HEK293 (cell line): ENCODE results near the gene CTDNEP1.
A peak's percentile ranks its signal among the peaks of the same experiment; 100 is the strongest.

Source experiments
- GLI2 ChIP-seq: fragments of 450-650 bp; formaldehyde crosslinking; IDR thresholded peaks from 2 replicates; pipeline ENCODE4; 2017; ENCODE audit warnings: missing biosample characterization, missing genetic modification characterization, low read depth, borderline replicate concordance
- KLF1 ChIP-seq: fragments of 450-650 bp; formaldehyde crosslinking; IDR thresholded peaks from 2 replicates; pipeline ENCODE4 v1.5.1; 2016; ENCODE audit warnings: missing biosample characterization, missing genetic modification characterization
- KLF8 ChIP-seq: fragments of 450-650 bp; formaldehyde crosslinking; IDR thresholded peaks from 2 replicates; pipeline ENCODE4 v1.5.1; 2016; ENCODE audit warnings: missing biosample characterization, missing genetic modification characterization
- PATZ1 ChIP-seq: fragments of 450-650 bp; formaldehyde crosslinking; IDR thresholded peaks from 2 replicates; pipeline ENCODE4 v1.5.1; 2016; ENCODE audit warnings: missing biosample characterization, missing genetic modification characterization
- YY2 ChIP-seq: fragments of 450-650 bp; formaldehyde crosslinking; IDR thresholded peaks from 2 replicates; pipeline ENCODE4 v1.5.1; 2016; ENCODE audit warnings: missing biosample characterization, missing genetic modification characterization
- ZBTB10 ChIP-seq: fragments of 450-650 bp; formaldehyde crosslinking; IDR thresholded peaks from 2 replicates; pipeline ENCODE4 v1.5.1; 2016; ENCODE audit warnings: missing biosample characterization, missing genetic modification characterization
- ZBTB21 ChIP-seq: fragments of 450-650 bp; formaldehyde crosslinking; IDR thresholded peaks from 2 replicates; pipeline ENCODE4 v1.5.1; 2017; ENCODE audit warnings: missing biosample characterization, missing genetic modification characterization
- ZBTB26 ChIP-seq: fragments of 450-650 bp; formaldehyde crosslinking; optimal IDR thresholded peaks from 2 replicates; pipeline ENCODE3; 2016; ENCODE audit warnings: missing biosample characterization, mild to moderate bottlenecking, missing genetic modification characterization
- ZFP3 ChIP-seq: fragments of 450-650 bp; formaldehyde crosslinking; IDR thresholded peaks from 2 replicates; pipeline ENCODE4 v1.5.1; 2016; ENCODE audit warnings: low read depth, missing biosample characterization, missing genetic modification characterization
- ZNF16 ChIP-seq: fragments of 450-650 bp; formaldehyde crosslinking; IDR thresholded peaks from 2 replicates; pipeline ENCODE4 v1.5.1; 2016; ENCODE audit warnings: low read depth, missing biosample characterization, missing genetic modification characterization
- ZNF175 ChIP-seq: fragments of 450-650 bp; formaldehyde crosslinking; IDR thresholded peaks from 2 replicates; pipeline ENCODE4 v1.5.1; 2016; ENCODE audit warnings: missing biosample characterization, missing genetic modification characterization
- ZNF18 ChIP-seq: fragments of 450-650 bp; formaldehyde crosslinking; IDR thresholded peaks from 2 replicates; pipeline ENCODE4 v1.5.1; 2016; ENCODE audit warnings: missing biosample characterization, missing genetic modification characterization
- ZNF184 ChIP-seq: fragments of 450-650 bp; IDR thresholded peaks from 2 replicates; pipeline ENCODE4 v1.5.1; 2018; ENCODE audit warnings: missing biosample characterization, mild to moderate bottlenecking, missing genetic modification characterization
- ZNF248 ChIP-seq: fragments of 450-650 bp; formaldehyde crosslinking; IDR thresholded peaks from 2 replicates; pipeline ENCODE4 v1.5.1; 2017; ENCODE audit warnings: missing biosample characterization, missing genetic modification characterization
- ZNF280C ChIP-seq: fragments of 450-650 bp; formaldehyde crosslinking; IDR thresholded peaks from 2 replicates; pipeline ENCODE4 v1.5.1; 2016; ENCODE audit warnings: missing biosample characterization, missing genetic modification characterization
- ZNF416 ChIP-seq: fragments of 450-650 bp; formaldehyde crosslinking; IDR thresholded peaks from 2 replicates; pipeline ENCODE4 v1.5.1; 2016; ENCODE audit warnings: missing biosample characterization, missing genetic modification characterization
- ZNF529 ChIP-seq: fragments of 450-650 bp; formaldehyde crosslinking; IDR thresholded peaks from 2 replicates; pipeline ENCODE4 v1.5.1; 2017; ENCODE audit warnings: missing genetic modification characterization, missing biosample characterization; ENCODE audit not compliant: insufficient replicate concordance
- ZNF544 ChIP-seq: fragments of 450-650 bp; formaldehyde crosslinking; IDR thresholded peaks from 2 replicates; pipeline ENCODE4 v1.5.0; 2017; ENCODE audit warnings: missing biosample characterization, missing genetic modification characterization
- ZNF560 ChIP-seq: fragments of 450-650 bp; formaldehyde crosslinking; IDR thresholded peaks from 2 replicates; pipeline ENCODE4 v1.5.1; 2017; ENCODE audit warnings: missing biosample characterization, missing genetic modification characterization, borderline replicate concordance
- ZNF624 ChIP-seq: fragments of 450-650 bp; formaldehyde crosslinking; IDR thresholded peaks from 2 replicates; pipeline ENCODE4 v1.5.1; 2017; ENCODE audit warnings: missing biosample characterization, missing genetic modification characterization
- ZNF792 ChIP-seq: fragments of 450-650 bp; formaldehyde crosslinking; IDR thresholded peaks from 2 replicates; pipeline ENCODE4 v1.5.1; 2016; ENCODE audit warnings: missing biosample characterization, missing genetic modification characterization
- ZNF837 ChIP-seq: fragments of 450-650 bp; formaldehyde crosslinking; IDR thresholded peaks from 2 replicates; pipeline ENCODE4 v1.5.1; 2016; ENCODE audit warnings: missing biosample characterization, missing genetic modification characterization
- ZSCAN16 ChIP-seq: fragments of 450-650 bp; formaldehyde crosslinking; IDR thresholded peaks from 2 replicates; pipeline ENCODE4 v1.5.1; 2016; ENCODE audit warnings: missing biosample characterization, missing genetic modification characterization

The CTDNEP1 gene

GRCh38 chr17:7216242-7217112 lies 35.1 kb downstream of the CTDNEP1 start (continued):
- TF ChIP-seq ZNF248 (tag by site-specific recombination) (no peak), ZNF792 (tag by site-specific recombination) (no peak), ZNF280C (tag by site-specific recombination) (no peak), ZNF837 (no peak), ZNF560 (no peak), KLF8 (tag by site-specific recombination) (no peak), ZNF529 (tag by site-specific recombination) (no peak), ZBTB10 (tag by site-specific recombination) (peak; percentile 98), ZNF184 (tag by site-specific recombination) (no peak), ZBTB26 (tag by site-specific recombination) (no peak), ZFP3 (tag by site-specific recombination) (no peak), YY2 (tag by site-specific recombination) (no peak), PATZ1 (tag by site-specific recombination) (peak; percentile 62; the same call in 1 of the 2 replicates), ZNF175 (tag by site-specific recombination) (no peak), ZNF624 (tag by site-specific recombination) (no peak), ZNF18 (tag by site-specific recombination) (no peak), ZNF544 (no peak), KLF1 (tag by site-specific recombination) (no peak), ZNF416 (no peak), ZBTB21 (no peak), ZNF16 (tag by site-specific recombination) (no peak), ZSCAN16 (tag by site-specific recombination) (no peak), GLI2 (tag by site-specific recombination) (no peak)
